ENCODE data around the gene ERC2.

DNA sequence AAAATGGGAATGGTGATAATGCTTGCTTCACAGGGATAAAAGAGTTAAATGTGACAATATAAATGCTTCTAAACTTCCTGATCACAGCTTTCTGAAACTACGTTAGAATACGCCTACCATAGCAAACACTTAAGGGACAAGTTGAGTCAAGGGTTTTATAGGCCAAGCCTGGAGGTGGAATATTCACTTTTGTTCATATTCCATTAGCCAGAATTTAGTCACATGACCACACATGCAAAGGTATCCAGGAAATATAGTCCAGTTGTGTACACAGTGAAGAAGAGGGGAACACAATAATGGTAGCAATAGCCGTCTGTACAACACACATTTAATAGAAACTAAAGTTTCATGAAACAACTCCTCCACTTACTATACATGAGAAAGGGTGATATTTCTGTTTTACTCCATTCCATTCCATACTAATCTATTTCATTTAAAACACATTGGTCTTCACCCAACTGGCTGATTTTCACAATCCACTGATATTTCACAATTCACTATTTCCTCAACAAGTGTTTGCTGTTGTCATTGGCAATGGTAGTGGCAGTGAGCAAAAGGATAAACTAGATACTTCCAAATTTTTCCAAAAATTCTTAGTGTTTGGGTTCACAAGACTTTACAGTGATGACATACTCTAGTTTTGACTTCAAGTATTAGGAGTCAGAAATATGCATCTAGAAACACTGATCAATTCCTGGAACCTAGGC, 270.9 kb downstream of the ERC2 start:
- TF ChIP-seq, protein P1, sequence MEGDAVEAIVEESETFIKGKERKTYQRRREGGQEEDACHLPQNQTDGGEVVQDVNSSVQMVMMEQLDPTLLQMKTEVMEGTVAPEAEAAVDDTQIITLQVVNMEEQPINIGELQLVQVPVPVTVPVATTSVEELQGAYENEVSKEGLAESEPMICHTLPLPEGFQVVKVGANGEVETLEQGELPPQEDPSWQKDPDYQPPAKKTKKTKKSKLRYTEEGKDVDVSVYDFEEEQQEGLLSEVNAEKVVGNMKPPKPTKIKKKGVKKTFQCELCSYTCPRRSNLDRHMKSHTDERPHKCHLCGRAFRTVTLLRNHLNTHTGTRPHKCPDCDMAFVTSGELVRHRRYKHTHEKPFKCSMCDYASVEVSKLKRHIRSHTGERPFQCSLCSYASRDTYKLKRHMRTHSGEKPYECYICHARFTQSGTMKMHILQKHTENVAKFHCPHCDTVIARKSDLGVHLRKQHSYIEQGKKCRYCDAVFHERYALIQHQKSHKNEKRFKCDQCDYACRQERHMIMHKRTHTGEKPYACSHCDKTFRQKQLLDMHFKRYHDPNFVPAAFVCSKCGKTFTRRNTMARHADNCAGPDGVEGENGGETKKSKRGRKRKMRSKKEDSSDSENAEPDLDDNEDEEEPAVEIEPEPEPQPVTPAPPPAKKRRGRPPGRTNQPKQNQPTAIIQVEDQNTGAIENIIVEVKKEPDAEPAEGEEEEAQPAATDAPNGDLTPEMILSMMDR (IDR thresholded peaks at IDR 0.05) = no peak
- no peak for TF ChIP-seq POLR2A (IDR thresholded peaks at IDR 0.05)

Data from ovary (tissue), 3 donors.